ENCODE data around the gene CORO1C. TPM values are rescaled to one million over a fixed set of nuclear protein-coding genes. Genes with fewer than 3 reads are reported as not detected.
A peak's percentile ranks its signal among the peaks of the same experiment; 100 is the strongest.

Gene CORO1C
- polyA plus RNA-seq, 2 of the 4 experiments (the other 2 are of a cell fraction) = 166 to 245 TPM

GRCh38 chr12:108679106-108679681, 52.1 kb downstream of the CORO1C start:
- no peaks in the 10 kb centered on the region for H3K9me3 ChIP-seq
- peaks cover 20% of the 10 kb centered on the region for H3K4me1 ChIP-seq
- FAIRE-seq (no peak), ATAC-seq (no peak), DNase-seq (ENCODE audit: low read depth in 1 of 2, low spot score in 1 of 2) (no peak)
- ChIA-PET CTCF (interaction anchor here (0.6 to 6.2 kb wide), 6 partner anchors 9 to 418 kb away, joined by 3 to 38 read pairs (median 4); partner anchors contain the start of gene UNG), POLR2A (no interaction called here)
- 91% methylated on average over 1 of the region's 1 CpG for WGBS (ENCODE audit: missing lambda C conversion rate)
- TF ChIP-seq CBX8 (IDR thresholded peaks at IDR 0.05) (no peak), FOSB (CRISPR knock-in tag; IDR thresholded peaks at IDR 0.05) (no peak), ZNF302 (CRISPR knock-in tag; IDR thresholded peaks at IDR 0.05) (no peak), TFCP2L1 (CRISPR knock-in tag; IDR thresholded peaks at IDR 0.05) (no peak), HOXB13 (CRISPR knock-in tag; IDR thresholded peaks at IDR 0.05; ENCODE audit: low read depth) (no peak), ELK1 (IDR thresholded peaks at IDR 0.05; ENCODE audit: low read depth, low read length) (no peak), RARB (CRISPR knock-in tag; IDR thresholded peaks at IDR 0.05) (no peak), HEYL (CRISPR knock-in tag; IDR thresholded peaks at IDR 0.05) (no peak), FOSL2 (IDR thresholded peaks at IDR 0.05) (no peak), FOSL2 (CRISPR knock-in tag; IDR thresholded peaks at IDR 0.05) (no peak), BCL3 (IDR thresholded peaks at IDR 0.05) (no peak)
- no peak overlapping the region for H3K4me3 ChIP-seq
- H3K27ac ChIP-seq = no peak overlapping the region
- H3K4me2 ChIP-seq = no peak overlapping the region

- Histone ChIP-seq H3K9me3 (no peaks in the 10 kb centered on the region), H3K4me3 (no peak overlapping the region), H3K27ac (no peak overlapping the region), H3K4me1 (peaks cover 10% of the 10 kb centered on the region; the same call in 2 of the 3 replicates), H3K4me2 (no peak overlapping the region)
- peak in 1 of 2 experiments; percentile 34; a peak in 2 of 6 replicates for ATAC-seq
- ChIA-PET CTCF (interaction anchor here (1.2 to 6.2 kb wide), 3 partner anchors 14 to 126 kb away, joined by 3 to 38 read pairs (median 14); no protein-coding TSS in a partner anchor), POLR2A (no interaction called here)
- no peak for FAIRE-seq
- TF ChIP-seq EHMT2 (IDR thresholded peaks at IDR 0.05; ENCODE audit: low read depth) = no peak
- no peak for TF ChIP-seq MAX (IDR thresholded peaks at IDR 0.05)
- TF ChIP-seq KDM1A (IDR thresholded peaks at IDR 0.05; ENCODE audit: low read depth) = no peak
- no peak for TF ChIP-seq NR3C1 (IDR thresholded peaks at IDR 0.05)
- no peak for TF ChIP-seq FOXS1 (CRISPR knock-in tag; IDR thresholded peaks at IDR 0.05)
- no peak for DNase-seq (ENCODE audit: low read depth in 1 of 2, low spot score in 1 of 2)
- WGBS (ENCODE audit: missing lambda C conversion rate) = 85% methylated on average over 9 of the region's 9 CpGs
Measured at GRCh38 chr12:108678104-108678730, 53.1 kb downstream of the CORO1C start.

- Histone ChIP-seq H3K4me1 (peaks cover 7% of the 10 kb centered on the region; the same call in 1 of the 3 replicates), H3K9me3 (no peaks in the 10 kb centered on the region), H3K4me2 (no peak overlapping the region), H3K27ac (no peak overlapping the region), H3K4me3 (no peak overlapping the region)
- DNase-seq (ENCODE audit: low read depth in 1 of 2, low spot score in 1 of 2) (no peak), ATAC-seq (no peak), FAIRE-seq (no peak)
- 83% methylated on average over 3 of the region's 3 CpGs for WGBS (ENCODE audit: missing lambda C conversion rate)
- TF ChIP-seq ZC3H11A (IDR thresholded peaks at IDR 0.05) = no peak
- no peak for TF ChIP-seq USF2 (IDR thresholded peaks at IDR 0.05)
- TF ChIP-seq CBX8 (IDR thresholded peaks at IDR 0.05) = no peak
- TF ChIP-seq FOSB (CRISPR knock-in tag; IDR thresholded peaks at IDR 0.05) = no peak
- TF ChIP-seq RCOR1 (IDR thresholded peaks at IDR 0.05; ENCODE audit: low read depth, low read length) = no peak
- no peak for TF ChIP-seq RARB (CRISPR knock-in tag; IDR thresholded peaks at IDR 0.05)
- TF ChIP-seq MYC (IDR thresholded peaks at IDR 0.05; ENCODE audit: borderline replicate concordance, low read length) = no peak
- TF ChIP-seq CBX2 (IDR thresholded peaks at IDR 0.05; ENCODE audit: borderline replicate concordance, low read depth) = no peak
- TF ChIP-seq HES2 (IDR thresholded peaks at IDR 0.05) = no peak
- TF ChIP-seq POLR2AphosphoS2 (conservative IDR thresholded peaks at IDR 0.05; ENCODE audit: low read length) = no peak
- no peak for TF ChIP-seq HOXA7 (CRISPR knock-in tag; IDR thresholded peaks at IDR 0.05)
- no peak for TF ChIP-seq HOXB13 (CRISPR knock-in tag; IDR thresholded peaks at IDR 0.05; ENCODE audit: low read depth)
- no peak for TF ChIP-seq RAD21 (conservative IDR thresholded peaks at IDR 0.05 in 1 of 2, IDR thresholded peaks at IDR 0.05 in 1 of 2)
- no peak for TF ChIP-seq EHMT2 (IDR thresholded peaks at IDR 0.05; ENCODE audit: low read depth)
- no peak for TF ChIP-seq JUNB (IDR thresholded peaks at IDR 0.05)
- TF ChIP-seq CHD4 (IDR thresholded peaks at IDR 0.05; ENCODE audit: borderline replicate concordance) = no peak
- TF ChIP-seq TFCP2L1 (CRISPR knock-in tag; IDR thresholded peaks at IDR 0.05) = no peak
- TF ChIP-seq BCL3 (IDR thresholded peaks at IDR 0.05) = no peak
- no peak for TF ChIP-seq FOSL2 (IDR thresholded peaks at IDR 0.05)
- no peak for TF ChIP-seq FOSL2 (CRISPR knock-in tag; IDR thresholded peaks at IDR 0.05)
- POLR2A ChIA-PET = no interaction called here
- CTCF ChIA-PET = interaction anchor here (6.2 kb wide), 1 partner anchor 13 kb away, joined by 38 read pairs; no protein-coding TSS in a partner anchor
Measured at GRCh38 chr12:108677381-108677780, 53.9 kb downstream of the CORO1C start.
